COLO668 (cell line): ENCODE results near the gene CLSTN2.

Experiments
- DNase-seq: peaks from one replicate; lab custom pipeline; 2025; ENCODE audit not compliant: unreplicated experiment; lab: John Stamatoyannopoulos, UW

The CLSTN2 gene

DNA sequence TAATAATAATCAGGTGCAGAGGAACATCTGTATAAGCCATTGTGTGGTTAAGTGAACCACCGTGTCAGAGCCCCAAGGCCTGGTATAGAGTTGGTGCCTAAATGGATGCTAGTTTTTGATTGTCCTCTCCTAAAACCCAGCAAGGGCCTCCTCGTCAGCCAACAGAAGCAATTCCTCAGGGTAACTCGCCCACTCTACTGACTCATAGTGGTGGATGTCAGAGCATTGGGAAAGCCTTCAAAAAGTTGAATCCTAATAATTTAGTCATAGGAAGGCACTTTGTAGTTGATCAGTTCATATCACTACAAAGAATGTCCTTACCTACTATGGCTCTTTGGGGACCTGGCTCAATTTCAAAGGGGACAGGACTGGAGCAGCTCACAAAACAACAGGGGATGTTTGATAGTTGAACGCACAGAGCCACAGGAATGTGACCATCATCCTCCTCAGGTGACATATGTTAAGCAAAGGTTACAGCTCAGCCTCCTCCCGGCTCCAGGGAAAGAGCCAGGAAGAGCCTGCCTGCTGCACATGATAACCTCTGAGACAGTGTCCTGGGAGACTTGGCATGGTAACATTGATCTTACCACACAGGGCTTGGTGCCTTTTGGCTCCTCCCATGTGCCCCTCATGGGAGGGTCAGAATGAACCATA is 338.7 kb downstream of the CLSTN2 start:
- DNase-seq, result no peak

DNA sequence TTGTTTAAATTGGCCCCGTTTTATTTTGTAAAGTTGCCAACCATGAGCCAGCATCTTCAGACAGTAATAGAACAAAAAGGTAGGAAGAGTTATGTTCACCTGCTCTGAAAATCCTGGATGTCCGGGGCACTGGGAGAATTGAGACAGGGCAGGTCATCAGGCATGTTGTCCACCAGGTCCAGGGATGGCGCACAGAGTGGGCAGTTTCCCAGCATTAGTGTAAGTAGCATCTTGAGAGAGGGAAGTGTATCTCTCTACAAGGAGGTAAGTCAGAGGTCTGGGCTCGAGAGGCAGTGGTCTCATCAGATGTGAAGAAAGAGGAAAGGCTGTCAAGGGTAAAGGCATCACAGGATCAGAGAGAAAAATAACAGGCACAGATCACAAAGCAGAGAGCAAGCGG is 339.4 kb downstream of the CLSTN2 start:
- no peak for DNase-seq

DNA sequence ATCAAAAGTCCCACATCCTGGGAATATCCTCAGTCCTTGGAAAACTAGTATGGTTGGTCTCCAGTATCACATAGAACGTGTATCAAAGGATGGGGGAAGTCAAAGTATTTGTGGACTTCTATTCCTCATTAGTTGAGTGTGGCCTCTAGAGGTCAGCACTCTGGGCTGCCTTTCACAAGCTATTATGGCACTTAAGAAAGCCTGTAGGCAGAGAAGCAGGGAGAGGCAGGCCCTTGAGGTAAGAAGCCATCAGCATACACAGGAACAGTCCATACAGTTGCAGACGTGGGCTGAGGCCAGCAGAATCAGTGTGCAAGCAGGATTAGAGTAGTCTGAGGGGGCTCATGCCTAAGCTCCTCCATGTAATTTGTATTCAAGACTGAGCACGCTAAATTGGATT is 341.7 kb downstream of the CLSTN2 start:
- no peak for DNase-seq

DNA sequence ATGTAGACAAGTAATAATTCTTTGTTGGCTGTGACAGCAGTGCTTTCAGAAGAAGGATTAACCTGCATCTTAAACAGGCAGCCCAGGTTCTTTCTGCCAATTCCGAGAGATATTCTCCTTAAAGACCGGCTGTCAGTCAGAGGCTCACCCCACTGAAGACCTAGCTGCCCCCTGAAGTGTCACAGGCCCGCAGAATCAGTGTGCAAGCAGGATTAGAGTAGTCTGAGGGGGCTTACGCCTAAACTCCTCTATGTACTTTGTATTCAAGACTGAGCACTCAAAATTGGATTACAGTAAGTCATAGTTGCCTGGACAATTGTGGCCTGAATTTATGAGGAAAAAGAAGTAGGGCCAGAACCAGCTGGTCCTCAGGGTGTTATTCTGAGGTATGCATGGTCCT is 342.9 kb downstream of the CLSTN2 start:
- no peak for DNase-seq

DNA sequence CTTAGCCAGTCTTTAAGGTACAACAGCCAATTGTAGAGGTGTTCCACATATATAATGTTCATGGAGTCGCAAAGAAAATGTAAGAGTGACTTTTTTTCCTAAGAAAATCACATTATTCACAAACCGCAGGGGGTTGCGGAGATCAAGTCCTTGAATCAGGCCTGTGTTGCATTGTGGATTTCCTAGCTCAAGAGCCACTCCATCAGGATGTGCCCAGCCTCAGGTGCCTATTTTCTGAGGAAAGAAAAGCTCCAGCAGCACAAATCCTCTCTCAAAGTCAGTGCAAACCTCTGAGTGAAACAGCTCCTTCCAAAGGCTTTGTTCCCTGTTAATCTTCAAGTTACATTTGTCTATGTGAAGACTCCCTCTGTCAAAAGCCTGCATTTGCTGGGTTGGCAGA is 349.4 kb downstream of the CLSTN2 start:
- no peak for DNase-seq

DNA sequence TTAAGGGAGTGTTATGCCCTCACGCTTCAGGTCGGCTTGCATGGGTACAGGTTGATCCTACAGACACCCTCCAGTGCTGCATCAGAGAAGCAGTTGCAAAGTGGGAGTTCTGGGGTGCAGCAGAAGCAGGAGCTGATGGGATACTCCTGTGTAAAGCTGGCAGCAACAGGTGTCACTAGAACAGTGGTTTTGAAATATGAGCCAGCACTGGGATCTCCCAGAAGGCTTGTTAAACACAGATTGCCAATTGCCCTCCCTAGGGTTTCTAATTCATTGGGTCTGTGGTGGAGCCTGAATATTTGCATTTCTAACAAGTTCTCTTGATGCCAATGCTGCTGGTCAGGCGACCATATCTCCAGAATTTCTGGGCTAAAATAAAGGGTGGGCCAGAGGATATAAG is 350.4 kb downstream of the CLSTN2 start:
- peak; percentile 24 for DNase-seq

DNA sequence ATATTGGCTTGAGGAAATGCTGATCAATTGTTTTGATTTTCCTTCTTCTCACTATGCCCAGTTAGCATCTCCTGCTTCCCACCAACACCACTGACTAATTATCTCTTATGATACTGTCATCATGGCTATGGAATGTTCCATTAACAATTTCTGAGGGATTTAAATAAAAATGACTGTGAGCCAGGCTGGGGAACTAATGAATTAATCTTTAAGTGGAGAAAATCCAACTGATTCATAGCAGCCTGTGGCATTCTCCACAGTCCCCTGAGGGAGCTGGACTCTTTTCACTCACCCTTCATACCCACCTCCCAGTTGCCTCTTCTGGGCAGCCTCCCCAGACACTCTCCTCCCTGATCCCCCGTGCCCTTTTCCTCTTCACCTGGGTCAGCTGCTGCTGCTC is 353.6 kb downstream of the CLSTN2 start:
- no peak for DNase-seq

DNA sequence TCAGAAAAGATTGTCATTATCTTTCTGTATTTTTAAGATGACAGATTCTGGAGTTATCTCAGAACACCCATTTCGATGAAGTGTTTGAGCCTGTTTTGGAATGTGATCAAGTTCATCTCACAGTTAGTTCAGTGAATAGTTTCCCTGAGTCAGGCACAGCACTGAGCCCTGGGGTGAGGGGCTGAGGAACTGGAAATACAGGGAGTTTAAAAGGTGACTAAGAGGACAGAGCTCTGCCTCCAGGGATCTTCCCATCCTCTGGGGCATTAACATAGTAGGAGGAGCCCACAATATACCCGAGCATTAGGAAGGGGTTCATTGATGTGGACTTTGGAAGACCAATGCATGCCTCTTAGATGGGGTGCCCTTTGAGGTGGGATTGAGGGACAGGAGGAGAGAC is 355.1 kb downstream of the CLSTN2 start:
- no peak for DNase-seq

DNA sequence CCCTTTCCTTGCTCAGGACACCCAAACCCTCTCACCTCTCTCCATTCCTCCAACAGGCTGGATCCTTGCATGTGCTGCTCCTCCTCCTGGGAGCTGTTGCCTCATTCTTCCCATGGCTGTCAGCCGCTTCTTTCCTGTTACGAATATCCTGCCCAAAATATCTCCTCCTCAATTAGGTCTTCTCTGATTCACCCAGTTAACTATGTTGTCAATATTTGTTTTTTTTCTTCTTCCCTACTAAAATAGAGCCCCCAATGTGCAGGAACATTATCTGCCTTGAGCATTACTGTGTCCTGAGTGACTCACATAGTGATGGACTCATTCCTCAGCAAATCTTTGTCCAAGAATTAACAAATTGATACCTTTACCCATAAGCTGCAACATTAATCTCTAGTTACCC is 357.2 kb downstream of the CLSTN2 start:
- no peak for DNase-seq

DNA sequence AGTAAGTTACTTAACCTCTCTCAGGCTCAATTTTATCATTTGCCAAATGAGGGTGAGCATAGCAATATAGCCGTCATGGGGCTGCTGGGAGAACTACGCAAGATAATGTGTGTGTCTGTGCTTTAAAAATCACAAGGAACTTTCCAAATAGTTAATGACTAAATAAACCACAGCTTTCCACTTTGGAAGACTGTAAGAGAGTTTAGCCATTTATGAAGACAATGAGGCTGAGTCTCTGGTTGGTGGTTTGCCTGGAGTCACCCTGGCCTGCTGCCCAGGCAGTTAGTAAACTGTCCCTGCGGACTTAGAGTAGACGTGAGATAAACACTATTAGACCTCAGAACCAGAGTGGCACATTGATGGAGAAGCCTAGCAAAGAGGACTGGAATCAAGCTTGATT is 357.7 kb downstream of the CLSTN2 start:
- DNase-seq, result no peak

DNA sequence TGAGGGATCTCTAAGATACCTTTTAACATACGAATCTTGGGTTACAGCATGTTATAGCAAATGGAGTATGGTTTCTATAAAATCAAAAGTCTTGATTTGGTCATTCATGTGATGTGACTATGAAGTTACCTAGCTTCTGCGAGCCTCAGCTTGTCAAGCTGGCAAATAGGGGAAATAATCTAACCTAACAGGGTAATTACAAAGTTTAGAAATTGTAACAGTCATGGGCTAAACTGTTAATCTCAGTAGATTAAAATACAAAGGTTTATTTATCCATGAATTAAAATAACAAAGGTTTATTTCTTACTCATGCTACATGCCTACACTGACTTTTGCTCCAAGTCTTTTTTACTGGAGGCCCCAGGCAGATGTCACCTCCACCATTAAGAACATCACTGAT is 359.1 kb downstream of the CLSTN2 start:
- DNase-seq, result no peak

DNA sequence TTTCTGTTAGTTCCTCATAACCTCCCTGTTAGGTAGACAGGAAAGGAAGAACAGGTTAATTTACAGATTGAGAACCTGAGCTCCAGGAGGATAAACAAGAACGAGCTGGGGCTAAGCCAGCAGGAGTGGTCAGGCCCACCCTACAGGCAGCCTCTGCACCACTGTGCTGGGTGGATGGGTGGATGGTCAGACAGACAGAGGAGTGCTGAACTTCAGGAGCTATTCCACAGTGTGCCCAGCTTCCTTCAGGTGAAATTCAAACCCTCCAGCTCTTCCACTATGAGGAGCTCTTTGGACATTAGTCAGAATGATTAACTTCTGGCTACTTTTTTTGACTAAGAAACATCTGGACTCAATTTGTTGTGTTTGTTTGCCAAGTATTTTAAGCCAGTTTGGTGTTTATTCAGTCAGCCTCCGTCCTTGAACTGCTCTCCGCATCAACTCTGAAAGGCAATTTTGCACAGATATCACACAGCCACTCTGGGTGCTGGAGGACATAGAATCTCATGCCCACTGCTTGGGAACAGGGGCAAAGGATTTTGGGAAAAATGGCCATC is 361.9 kb downstream of the CLSTN2 start:
- no peak for DNase-seq

DNA sequence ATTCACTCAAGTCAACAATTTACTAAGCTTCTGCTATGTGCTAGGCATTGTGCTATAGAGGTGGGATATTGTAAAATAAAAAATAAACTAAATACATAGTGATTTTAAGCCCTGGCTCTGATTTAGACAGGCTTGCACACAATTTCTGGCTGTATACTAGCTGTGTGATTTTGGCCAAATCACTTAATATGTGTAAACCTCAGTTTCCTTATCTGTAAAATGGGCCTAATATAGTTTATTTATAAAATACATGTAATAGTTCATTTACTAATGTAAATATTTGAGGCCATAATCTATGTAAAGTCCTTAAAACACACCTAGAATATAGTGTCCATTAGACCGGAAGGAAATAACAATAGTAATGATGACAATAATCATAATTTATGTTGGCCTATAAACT is 363.1 kb downstream of the CLSTN2 start:
- no peak for DNase-seq

DNA sequence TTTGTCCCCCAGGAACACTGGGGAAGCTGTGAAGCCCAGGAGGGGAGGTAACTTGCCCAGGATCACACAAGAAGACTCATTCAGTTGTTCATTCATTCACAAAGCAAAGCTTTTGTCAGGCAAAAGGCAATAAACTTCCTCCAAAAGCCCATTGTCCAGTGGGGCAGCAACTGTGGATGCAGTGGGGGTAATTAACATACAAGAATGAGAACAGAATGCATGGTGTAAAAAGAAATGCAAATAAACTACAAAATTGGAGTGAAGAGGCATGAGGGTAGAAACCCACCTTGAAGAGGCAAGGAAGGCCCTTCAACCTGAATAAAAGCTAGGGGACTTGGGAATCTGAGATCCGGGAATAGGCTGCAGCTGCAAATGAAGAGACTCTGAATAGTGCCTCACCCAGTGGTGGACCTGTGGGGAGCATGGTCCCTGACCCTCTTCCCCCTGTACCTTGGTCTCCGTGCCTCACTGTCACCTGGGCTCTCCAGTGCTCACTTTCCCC is 363.6 kb downstream of the CLSTN2 start:
- no peak for DNase-seq

DNA sequence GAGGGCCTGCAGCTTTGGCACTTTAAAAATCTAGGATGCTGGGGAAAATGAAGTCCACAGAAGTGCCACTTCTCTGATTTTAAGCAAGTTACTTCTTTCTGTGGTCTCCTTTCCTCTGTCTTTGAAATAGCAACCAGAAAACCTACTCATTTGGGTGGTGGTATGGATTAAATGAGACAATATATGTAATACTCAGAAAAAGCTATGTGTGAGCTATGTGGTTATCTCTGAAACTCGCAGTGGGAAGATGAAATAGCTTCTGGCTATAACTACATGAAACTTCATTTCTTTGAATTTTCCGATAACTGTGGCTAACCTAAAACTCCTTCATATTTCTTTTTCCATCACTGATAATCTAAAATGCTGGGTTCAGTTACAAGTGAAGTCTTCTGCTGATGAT is 368.9 kb downstream of the CLSTN2 start:
- no peak for DNase-seq

DNA sequence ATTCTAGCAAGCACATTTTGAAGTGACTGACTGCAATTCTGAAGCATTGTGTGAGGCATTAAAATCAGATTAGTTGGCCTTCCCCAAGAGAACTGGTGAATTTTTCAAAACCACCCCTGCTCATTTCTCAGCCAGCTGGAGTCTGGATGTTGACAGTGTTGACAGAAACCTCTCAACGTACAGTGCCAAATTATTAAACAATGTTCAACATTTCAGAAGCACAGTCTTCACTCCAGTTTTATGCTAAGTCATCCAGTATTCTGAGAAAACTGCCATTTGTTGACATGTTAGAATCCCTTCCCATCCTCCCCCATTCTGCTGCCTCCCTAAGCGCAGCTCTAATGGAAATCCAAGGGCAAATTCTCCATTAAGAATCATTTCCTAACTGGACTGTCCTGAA is 373.6 kb downstream of the CLSTN2 start:
- DNase-seq, result no peak

DNA sequence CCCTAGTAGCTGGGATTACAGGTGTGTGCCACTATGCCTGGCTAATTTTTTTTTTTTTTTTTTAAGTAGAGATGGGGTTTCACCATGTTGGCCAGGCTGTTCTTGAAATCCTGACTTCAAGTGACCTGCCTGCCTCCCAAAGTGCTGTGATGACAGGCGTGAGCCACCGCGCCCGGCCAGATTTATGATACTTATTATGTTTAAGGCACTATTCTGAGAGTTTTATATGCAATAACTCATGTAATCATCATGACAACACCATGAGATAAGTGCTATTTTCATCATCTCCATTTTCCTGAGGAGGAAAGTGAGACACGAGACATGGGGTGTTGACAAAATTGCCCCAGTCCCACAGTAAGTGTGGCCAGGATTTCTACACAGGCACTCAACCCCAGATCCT is 376.4 kb downstream of the CLSTN2 start:
- DNase-seq, result no peak

DNA sequence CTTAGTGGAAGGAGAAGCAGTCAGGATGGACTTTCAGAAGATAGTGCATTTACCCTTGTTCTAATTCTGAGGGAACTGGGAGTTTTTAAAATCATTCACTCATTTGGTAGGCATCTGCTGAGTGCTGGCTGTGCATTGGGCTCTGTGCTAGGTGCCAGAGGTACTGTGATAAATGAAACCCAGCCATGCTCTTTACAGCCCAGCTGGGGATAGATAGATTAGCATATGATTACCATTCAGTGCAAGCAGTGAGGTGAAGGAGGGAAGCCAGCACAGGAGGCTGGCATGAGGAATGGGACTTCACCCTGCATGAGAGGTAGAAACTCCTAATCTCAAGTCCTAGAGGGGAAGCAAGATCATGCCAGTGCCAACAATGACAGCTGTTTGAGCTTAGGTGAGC is 381.0 kb downstream of the CLSTN2 start:
- no peak for DNase-seq

DNA sequence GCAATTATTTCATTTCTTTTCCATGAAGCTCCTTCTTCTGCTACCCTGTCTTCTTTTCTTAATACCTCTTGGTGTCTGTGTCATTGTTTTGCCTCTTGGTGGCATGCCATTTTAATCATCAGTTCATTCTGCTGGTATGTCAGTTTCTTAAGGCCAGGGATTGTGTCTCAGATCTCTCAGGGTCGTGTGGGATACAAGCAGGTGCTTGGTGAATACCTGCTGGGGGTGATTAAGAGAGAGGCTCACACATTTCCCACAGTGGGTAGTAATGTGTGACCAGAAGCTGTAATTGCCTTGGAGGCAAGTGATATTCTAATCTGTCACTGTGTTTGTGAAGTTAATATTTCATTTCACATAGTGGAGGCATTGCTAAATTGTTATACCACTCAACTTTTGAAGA is 381.5 kb downstream of the CLSTN2 start:
- no peak for DNase-seq

DNA sequence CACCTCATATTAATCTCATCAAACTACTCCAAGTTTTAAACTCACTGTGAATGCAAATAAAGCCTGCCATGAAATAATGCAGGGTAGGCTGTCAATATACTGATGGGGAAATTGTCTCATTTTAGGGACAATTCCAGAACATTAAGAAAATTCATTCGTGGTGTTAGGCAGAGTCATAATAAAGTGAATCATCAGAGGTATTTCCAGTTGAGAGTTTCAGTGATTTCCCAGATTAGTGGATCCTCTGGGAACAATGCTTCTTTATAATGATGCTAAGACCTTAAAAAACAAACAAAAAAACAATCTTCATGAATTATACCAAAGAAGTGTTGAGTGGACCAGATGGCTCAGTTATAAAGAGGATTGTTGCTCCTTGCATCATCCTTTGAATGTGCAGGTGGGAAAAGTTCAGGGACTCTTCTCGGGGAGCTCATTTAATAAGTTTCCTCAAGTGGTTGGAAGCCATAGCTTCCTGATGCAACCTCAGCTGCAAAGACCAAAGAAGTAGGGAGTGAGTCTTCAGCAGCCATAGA is 381.9 kb downstream of the CLSTN2 start:
- no peak for DNase-seq

DNA sequence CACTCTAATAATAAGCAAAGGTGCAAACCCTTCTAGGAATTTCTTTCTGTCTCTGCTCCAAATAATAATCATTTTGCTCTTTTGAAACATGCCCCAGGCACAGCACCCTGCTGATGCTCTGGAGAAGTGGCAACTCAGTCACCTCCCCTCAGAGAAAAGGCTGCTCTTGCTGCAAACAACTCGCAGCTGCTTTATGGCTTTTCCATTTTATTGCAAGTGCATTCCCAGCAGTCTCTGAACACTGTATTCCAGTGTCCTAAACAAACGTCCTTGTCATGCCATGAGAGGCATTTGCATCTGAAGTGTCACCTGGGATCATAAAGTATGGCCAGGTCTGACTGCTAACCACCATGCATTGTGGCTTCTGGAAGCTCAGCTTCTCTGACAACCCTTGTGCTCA is 384.8 kb downstream of the CLSTN2 start:
- DNase-seq, result peak; percentile 12

DNA sequence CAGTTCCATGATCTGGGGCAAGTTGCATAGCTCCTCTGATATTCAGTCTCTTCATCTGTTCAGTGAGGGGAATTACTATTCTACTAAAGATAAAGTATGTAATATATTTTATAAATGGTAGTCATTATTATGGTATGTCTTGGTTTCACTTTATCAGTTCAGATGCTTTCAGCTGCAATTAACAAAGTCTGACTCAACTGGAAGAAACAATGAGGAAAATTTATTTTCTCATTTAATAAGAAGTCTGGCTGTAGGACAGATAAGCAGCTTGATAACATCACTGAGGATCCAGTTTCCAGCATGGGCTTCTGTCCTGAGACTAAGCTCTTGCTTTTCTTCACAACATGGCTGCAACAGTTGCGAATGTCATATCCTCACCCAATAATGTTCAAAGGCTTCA is 388.6 kb downstream of the CLSTN2 start:
- no peak for DNase-seq

DNA sequence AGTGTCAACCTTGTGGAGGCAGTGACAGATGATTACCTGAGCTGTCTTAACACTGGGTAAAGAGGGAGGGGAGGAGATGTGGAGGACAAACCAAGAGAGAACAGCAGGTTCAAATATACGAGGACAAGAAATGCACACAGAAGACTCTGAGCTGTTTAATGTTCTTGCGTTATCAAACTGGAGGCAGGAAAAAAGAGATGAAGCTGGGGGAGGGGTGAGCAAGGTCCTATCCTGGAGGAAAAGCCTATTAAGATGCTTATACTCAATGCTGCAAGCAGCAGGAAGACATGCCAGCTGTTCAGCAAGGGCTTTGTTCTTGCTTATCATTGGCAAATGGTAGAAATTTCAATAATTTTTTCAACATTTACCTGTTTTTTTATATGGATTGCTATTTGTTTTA is 397.1 kb downstream of the CLSTN2 start:
- DNase-seq, result no peak
